ENCODE results near the gene ZC3H6.

DNA sequence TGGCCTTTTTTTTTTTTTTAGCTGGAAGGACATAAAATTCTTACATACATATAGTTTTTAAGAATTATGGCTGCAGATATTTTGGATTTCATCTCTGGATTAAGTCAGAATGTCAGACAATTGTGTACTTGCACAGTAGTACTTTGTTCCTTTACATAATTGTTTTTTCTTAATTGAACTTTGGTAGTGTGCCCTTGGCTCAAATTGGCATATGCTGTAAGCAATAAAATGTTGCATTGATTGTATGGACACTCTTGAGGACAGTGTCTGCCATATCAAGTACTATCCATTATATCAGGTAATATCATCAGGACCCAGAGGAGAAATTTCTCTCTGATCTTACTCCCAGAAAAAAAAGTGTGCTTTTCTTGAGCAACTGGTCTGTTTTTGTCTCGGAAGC, 15.3 kb downstream of the ZC3H6 start:
- TF ChIP-seq BHLHE40 (IDR thresholded peaks at IDR 0.05; ENCODE audit: low read depth, low read length), result no peak
- TF ChIP-seq, protein P1, sequence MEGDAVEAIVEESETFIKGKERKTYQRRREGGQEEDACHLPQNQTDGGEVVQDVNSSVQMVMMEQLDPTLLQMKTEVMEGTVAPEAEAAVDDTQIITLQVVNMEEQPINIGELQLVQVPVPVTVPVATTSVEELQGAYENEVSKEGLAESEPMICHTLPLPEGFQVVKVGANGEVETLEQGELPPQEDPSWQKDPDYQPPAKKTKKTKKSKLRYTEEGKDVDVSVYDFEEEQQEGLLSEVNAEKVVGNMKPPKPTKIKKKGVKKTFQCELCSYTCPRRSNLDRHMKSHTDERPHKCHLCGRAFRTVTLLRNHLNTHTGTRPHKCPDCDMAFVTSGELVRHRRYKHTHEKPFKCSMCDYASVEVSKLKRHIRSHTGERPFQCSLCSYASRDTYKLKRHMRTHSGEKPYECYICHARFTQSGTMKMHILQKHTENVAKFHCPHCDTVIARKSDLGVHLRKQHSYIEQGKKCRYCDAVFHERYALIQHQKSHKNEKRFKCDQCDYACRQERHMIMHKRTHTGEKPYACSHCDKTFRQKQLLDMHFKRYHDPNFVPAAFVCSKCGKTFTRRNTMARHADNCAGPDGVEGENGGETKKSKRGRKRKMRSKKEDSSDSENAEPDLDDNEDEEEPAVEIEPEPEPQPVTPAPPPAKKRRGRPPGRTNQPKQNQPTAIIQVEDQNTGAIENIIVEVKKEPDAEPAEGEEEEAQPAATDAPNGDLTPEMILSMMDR (conservative IDR thresholded peaks at IDR 0.05; ENCODE audit: low read depth, low read length), result no peak
- no peak for TF ChIP-seq RCOR1 (IDR thresholded peaks at IDR 0.05; ENCODE audit: insufficient replicate concordance, low read length)
- TF ChIP-seq POLR2A (IDR thresholded peaks at IDR 0.05; ENCODE audit: low read depth, low read length), result no peak
- no peak for TF ChIP-seq CEBPB (IDR thresholded peaks at IDR 0.05; ENCODE audit: low read depth, low read length)
- no peak for TF ChIP-seq CHD1 (IDR thresholded peaks at IDR 0.05; ENCODE audit: low read depth, low read length)
- TF ChIP-seq SMC3 (IDR thresholded peaks at IDR 0.05; ENCODE audit: low read depth, low read length), result no peak
- no peak for TF ChIP-seq RAD21 (IDR thresholded peaks at IDR 0.05; ENCODE audit: low read length)
- TF ChIP-seq, protein P2, sequence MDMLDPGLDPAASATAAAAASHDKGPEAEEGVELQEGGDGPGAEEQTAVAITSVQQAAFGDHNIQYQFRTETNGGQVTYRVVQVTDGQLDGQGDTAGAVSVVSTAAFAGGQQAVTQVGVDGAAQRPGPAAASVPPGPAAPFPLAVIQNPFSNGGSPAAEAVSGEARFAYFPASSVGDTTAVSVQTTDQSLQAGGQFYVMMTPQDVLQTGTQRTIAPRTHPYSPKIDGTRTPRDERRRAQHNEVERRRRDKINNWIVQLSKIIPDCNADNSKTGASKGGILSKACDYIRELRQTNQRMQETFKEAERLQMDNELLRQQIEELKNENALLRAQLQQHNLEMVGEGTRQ (IDR thresholded peaks at IDR 0.05; ENCODE audit: low read depth, low read length), result no peak

Data from IMR-90 (cell line).